IMR-90 (cell line): Measurements from ENCODE around the gene SRSF2. TPM values are rescaled to one million over a fixed set of nuclear protein-coding genes. Genes with fewer than 3 reads are reported as not detected.

Experiments used
- ATAC-seq: fragments of 200-7000 bp; cut with Tn5 transposase; 2 replicates; pipeline ENCODE4 v1.9.1; 2020; ENCODE audit warnings: low read depth, mild to moderate bottlenecking, moderate library complexity
- BruUV-seq: library from RNA; stranded (reverse); fragments of 400-500 nt; replicated peaks from 2 replicates; lab custom pipeline; 2021; lab: Mats Ljungman, UMichigan
- CTCF ChIA-PET: fragments of 300-600 bp; formaldehyde crosslinking; extraction: SDS; loops from one replicate; lab custom pipeline; 2021; ENCODE audit warnings: antibody characterized with exemption; lab: Yijun Ruan, JAX
- POLR2A ChIA-PET: fragments of 300-600 bp; sonication (Branson Sonifier 250); formaldehyde crosslinking; loops from one replicate; lab custom pipeline; 2022; ENCODE audit warnings: antibody characterized with exemption; ENCODE audit not compliant: unreplicated experiment; lab: Charles Lee
- DNase-seq: peaks from one replicate; pipeline ENCODE4 v3.0.0; 2013
- H2AFZ ChIP-seq: replicated peaks from 2 replicates; pipeline ENCODE3; 2013; ENCODE audit warnings: low read length, mild to moderate bottlenecking; ENCODE audit not compliant: poor library complexity
- H2AK5ac ChIP-seq: 2 replicates; pipeline ENCODE4 v1.6.1; 2013; ENCODE audit warnings: low read depth, low read length, inconsistent platforms
- H2AK9ac ChIP-seq: replicated peaks from 2 replicates; pipeline ENCODE3; 2013; ENCODE audit warnings: mild to moderate bottlenecking, low read depth, low read length, moderate library complexity; ENCODE audit not compliant: poor library complexity
- H2BK120ac ChIP-seq: 2 replicates; pipeline ENCODE4 v1.6.1; 2013; ENCODE audit warnings: low read depth, low read length, inconsistent platforms
- H2BK15ac ChIP-seq: 3 replicates; pipeline ENCODE4 v1.6.1; 2013; ENCODE audit warnings: low read depth, low read length, inconsistent platforms
- H2BK20ac ChIP-seq: 2 replicates; pipeline ENCODE4 v1.6.1; 2013; ENCODE audit warnings: low read depth, mild to moderate bottlenecking, inconsistent platforms, low read length, moderate library complexity
- H2BK5ac ChIP-seq: 2 replicates; pipeline ENCODE4 v1.6.1; 2013; ENCODE audit warnings: mild to moderate bottlenecking, low read depth, low read length, inconsistent platforms; ENCODE audit not compliant: poor library complexity, severe bottlenecking
- H3K14ac ChIP-seq: replicated peaks from 2 replicates; pipeline ENCODE4 v1.6.1; 2013; ENCODE audit warnings: low read depth, low read length, inconsistent platforms
- H3K18ac ChIP-seq: 2 replicates; pipeline ENCODE4 v1.6.1; 2013; ENCODE audit warnings: low read depth, low read length, control low read depth
- H3K23ac ChIP-seq: 2 replicates; pipeline ENCODE4 v1.6.1; 2013; ENCODE audit warnings: low read depth, low read length, inconsistent platforms
- H3K27ac ChIP-seq: 2 replicates; pipeline ENCODE4 v1.5.1; 2013; ENCODE audit warnings: mild to moderate bottlenecking, control low read depth, low read length; ENCODE audit not compliant: insufficient read depth
- H3K27me3 ChIP-seq: 2 replicates; pipeline ENCODE4 v1.6.1; 2013; ENCODE audit warnings: low read length; ENCODE audit not compliant: control insufficient read depth, insufficient read depth
- H3K36me3 ChIP-seq: 2 replicates; pipeline ENCODE4 v1.6.1; 2013; ENCODE audit warnings: low read length, mixed read lengths; ENCODE audit not compliant: control insufficient read depth, insufficient read depth
- H3K4ac ChIP-seq: 2 replicates; pipeline ENCODE4 v1.6.1; 2013; ENCODE audit warnings: low read depth, low read length, inconsistent platforms
- H3K4me1 ChIP-seq: 2 replicates; pipeline ENCODE4 v1.6.1; 2013; ENCODE audit warnings: low read length, mixed read lengths; ENCODE audit not compliant: control insufficient read depth, insufficient read depth
- H3K4me2 ChIP-seq: 2 replicates; pipeline ENCODE4 v1.6.1; 2013; ENCODE audit warnings: low read depth, mild to moderate bottlenecking, control low read depth, low read length, moderate library complexity
- H3K4me3 ChIP-seq: 2 replicates; pipeline ENCODE4 v1.5.1; 2013; ENCODE audit warnings: low read depth, mild to moderate bottlenecking, control low read depth, low read length, moderate library complexity; ENCODE audit not compliant: insufficient read depth
- H3K56ac ChIP-seq: 2 replicates; pipeline ENCODE4 v1.6.1; 2013; ENCODE audit warnings: low read length, inconsistent platforms; ENCODE audit not compliant: insufficient read depth; ENCODE audit errors: extremely low read depth
- H3K79me1 ChIP-seq, 2 experiments: 2 replicates each; pipeline ENCODE4 v1.6.1; 2013; ENCODE audit warnings: low read length in 2 of 2, inconsistent platforms in 1 of 2, low read depth in 1 of 2
- H3K9ac ChIP-seq: 2 replicates; pipeline ENCODE4 v1.6.1; 2013; ENCODE audit warnings: low read depth, low read length, control low read depth
- H3K9me1 ChIP-seq: 2 replicates; pipeline ENCODE4 v1.6.1; 2013; ENCODE audit warnings: low read length, inconsistent platforms; ENCODE audit not compliant: insufficient read depth
- H3K9me3 ChIP-seq: 2 replicates; pipeline ENCODE4 v1.6.1; 2013; ENCODE audit warnings: low read length; ENCODE audit not compliant: control insufficient read depth, insufficient read depth
- H4K20me1 ChIP-seq: 2 replicates; pipeline ENCODE4 v1.6.1; 2013; ENCODE audit warnings: low read length, inconsistent platforms; ENCODE audit not compliant: insufficient read depth
- H4K5ac ChIP-seq: 2 replicates; pipeline ENCODE4 v1.6.1; 2013; ENCODE audit warnings: mild to moderate bottlenecking, low read depth, low read length, control low read depth
- H4K8ac ChIP-seq, 2 experiments: 2 replicates each; pipeline ENCODE4 v1.6.1; 2013; ENCODE audit warnings: low read depth in 2 of 2, low read length in 2 of 2, control low read depth in 1 of 2, inconsistent platforms in 1 of 2
- H4K91ac ChIP-seq: 2 replicates; pipeline ENCODE4 v1.6.1; 2013; ENCODE audit warnings: low read depth, low read length, inconsistent platforms; ENCODE audit not compliant: insufficient read depth
- BHLHE40 ChIP-seq: fragments of 150-350 bp; IDR thresholded peaks from 2 replicates; pipeline ENCODE4 v1.6.1; 2016; ENCODE audit warnings: mild to moderate bottlenecking, low read depth, low read length
- CEBPB ChIP-seq: IDR thresholded peaks from 2 replicates; pipeline ENCODE4 v1.6.1; 2012; ENCODE audit warnings: low read depth, low read length, improper control_type of control experiment
- CHD1 ChIP-seq: IDR thresholded peaks from 2 replicates; pipeline ENCODE4 v1.6.1; 2012; ENCODE audit warnings: low read depth, low read length, improper control_type of control experiment
- FOS ChIP-seq: fragments of 150-350 bp; IDR thresholded peaks from 2 replicates; pipeline ENCODE4 v1.6.1; 2016; ENCODE audit warnings: low read depth, low read length
- MAZ ChIP-seq: IDR thresholded peaks from 2 replicates; pipeline ENCODE4 v1.6.1; 2012; ENCODE audit warnings: low read depth, mild to moderate bottlenecking, low read length, improper control_type of control experiment, moderate library complexity, borderline replicate concordance
- NFE2L2 ChIP-seq: fragments of 150-350 bp; IDR thresholded peaks from 2 replicates; pipeline ENCODE4 v1.6.1; 2016; ENCODE audit warnings: low read depth, mild to moderate bottlenecking, low read length
- POLR2A ChIP-seq: IDR thresholded peaks from 2 replicates; pipeline ENCODE4 v1.6.1; 2012; ENCODE audit warnings: mild to moderate bottlenecking, low read depth, low read length
- WGBS, 2 experiments: methylation state at CpG; one replicate each; pipeline versions ENCODE4 v1.1.5 to v1.1.7; 2013; ENCODE audit warnings: missing lambda C conversion rate in 2 of 2; ENCODE audit not compliant: insufficient read length in 1 of 2; ENCODE audit errors: extremely low coverage in 2 of 2; 5-methylcytosine and 5-hydroxymethylcytosine counted together
- dilution Hi-C: fragments of 300-500 bp; cut with HindIII; formaldehyde crosslinking; loops from one replicate; pipeline ENCODE4 v1.14.3; 2018; ENCODE audit warnings: low sequenced_read_pairs; ENCODE audit not compliant: unreplicated experiment
- in situ Hi-C: fragments of 300-500 bp; cut with MboI; formaldehyde crosslinking; loops from 3 replicates; pipeline ENCODE4 v1.14.3; 2019; ENCODE audit warnings: low sequenced_read_pairs, inconsistent platforms, mixed read lengths
- intact Hi-C: fragments of 100-400 bp; cut with micrococcal nuclease; formaldehyde crosslinking; loops from 2 replicates; pipeline ENCODE4 v1.10.0; 2022
- polyA plus RNA-seq, 3 experiments: library from polyadenylated mRNA; depleted of rRNA; stranded (reverse); fragments of >200 nt; gene quantifications; 2 replicates each; pipeline ENCODE4 v1.2.3, GENCODE V29; 2012; ENCODE audit warnings: low replicate concordance in 1 of 3
- total RNA-seq: library from RNA; depleted of rRNA; stranded (reverse); fragments of >200 nt; gene quantifications from 2 replicates; pipeline ENCODE4 v1.2.3, GENCODE V29; 2012
- TF ChIP-seq, protein P1 (sequence below): fragments of 150-350 bp; IDR thresholded peaks from 2 replicates; pipeline ENCODE4 v1.6.1; 2017; ENCODE audit warnings: mild to moderate bottlenecking, antibody characterized with exemption, low read length, low read depth

SRSF2 gene
- total and polyA plus RNA-seq, 2 of the 4 experiments (the other 2 are of a cell fraction), result 98.0 to 296 TPM

GRCh38 chr17:76716146-76716838 is 20.8 kb downstream of the SRSF2 start:
- H4K20me1 ChIP-seq, result peaks cover 41% of the 10 kb centered on the region
- in situ Hi-C loops, result no loop called here

More at GRCh38 chr17:76716146-76716838, 20.8 kb downstream of the SRSF2 start:
- no TSS peak for BruUV-seq
- Histone ChIP-seq H2BK120ac (peak overlapping the region; percentile 89), H3K4ac (peak overlapping the region; percentile 88), H2BK20ac (peak overlapping the region; percentile 80), H3K4me2 (peak overlapping the region; percentile 20), H4K5ac (peak overlapping the region; percentile 24), H3K27me3 (no peaks in the 10 kb centered on the region), H4K91ac (peak overlapping the region; percentile 70), H3K4me3 (no peak overlapping the region), H2AK9ac (peak overlapping the region; percentile 95), H2BK15ac (peak overlapping the region; percentile 11), H3K79me1 (peaks cover 46 to 79% of the 10 kb centered on the region in 2 experiments), H2AFZ (peak overlapping the region; percentile 24), H3K23ac (peak overlapping the region; percentile 92), H3K9me3 (no peaks in the 10 kb centered on the region), H3K36me3 (peaks cover 45% of the 10 kb centered on the region), H4K8ac (peak overlapping the region; percentile 25 to 94), H3K14ac (peak overlapping the region; percentile 83), H3K4me1 (peaks cover 14% of the 10 kb centered on the region), H2AK5ac (peak overlapping the region; percentile 88), H3K18ac (peak overlapping the region; percentile 59), H2BK5ac (peak overlapping the region; percentile 87), H3K9me1 (peaks cover 7% of the 10 kb centered on the region), H3K9ac (peak overlapping the region; percentile 9), H3K56ac (peak overlapping the region; percentile 79), H3K27ac (peak overlapping the region; percentile 86)
- intact Hi-C loops (loop anchor here (1.0 kb wide), 1 partner anchor 10 kb away; the partner anchor contains the start of genes JMJD6 and METTL23), dilution Hi-C loops (no loop called here)
- 68% methylated on average over 5 of the region's 13 CpGs; no CpG with 5 or more reads in 1 of the 2 experiments for WGBS, 2 experiments
- peak; percentile 93 for TF ChIP-seq CEBPB
- peak; percentile 59; the same call in 1 of the 2 replicates for TF ChIP-seq POLR2A
- TF ChIP-seq CHD1, result no peak
- peak; percentile 63; the same call in 1 of the 2 replicates for TF ChIP-seq BHLHE40
- peak; percentile 59 for TF ChIP-seq FOS
- peak; percentile 76 for TF ChIP-seq NFE2L2
- TF ChIP-seq, protein P1, sequence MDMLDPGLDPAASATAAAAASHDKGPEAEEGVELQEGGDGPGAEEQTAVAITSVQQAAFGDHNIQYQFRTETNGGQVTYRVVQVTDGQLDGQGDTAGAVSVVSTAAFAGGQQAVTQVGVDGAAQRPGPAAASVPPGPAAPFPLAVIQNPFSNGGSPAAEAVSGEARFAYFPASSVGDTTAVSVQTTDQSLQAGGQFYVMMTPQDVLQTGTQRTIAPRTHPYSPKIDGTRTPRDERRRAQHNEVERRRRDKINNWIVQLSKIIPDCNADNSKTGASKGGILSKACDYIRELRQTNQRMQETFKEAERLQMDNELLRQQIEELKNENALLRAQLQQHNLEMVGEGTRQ, result peak; percentile 21; the same call in 1 of the 2 replicates
- no peak for TF ChIP-seq MAZ
- ATAC-seq (peak; percentile 55), DNase-seq (peak; percentile 99)
- POLR2A ChIA-PET, result interaction anchor here (0.6 to 1.2 kb wide), 2 partner anchors 10 to 15 kb away, joined by 3 read pairs; partner anchors contain the start of genes JMJD6 and METTL23
- CTCF ChIA-PET, result interaction anchor here (0.9 kb wide), 1 partner anchor 35 kb away, joined by 4 read pairs; no protein-coding TSS in a partner anchor
